NCI-H510A treated with DMSO at 0.1 percent for 48 hours (cell line): ENCODE measurements around the gene PPP2R5B.

Experiments
- DNase-seq: peaks from one replicate; lab custom pipeline; 2025; lab: John Stamatoyannopoulos, UW

The PPP2R5B gene

GRCh38 chr11:64930340-64930739, 5.9 kb downstream of the PPP2R5B start:
- no peak for DNase-seq

GRCh38 chr11:64931290-64931689, 6.8 kb downstream of the PPP2R5B start:
- DNase-seq = no peak

- no peak for DNase-seq
Observed at GRCh38 chr11:64932324-64932723, 7.8 kb downstream of the PPP2R5B start.

DNA sequence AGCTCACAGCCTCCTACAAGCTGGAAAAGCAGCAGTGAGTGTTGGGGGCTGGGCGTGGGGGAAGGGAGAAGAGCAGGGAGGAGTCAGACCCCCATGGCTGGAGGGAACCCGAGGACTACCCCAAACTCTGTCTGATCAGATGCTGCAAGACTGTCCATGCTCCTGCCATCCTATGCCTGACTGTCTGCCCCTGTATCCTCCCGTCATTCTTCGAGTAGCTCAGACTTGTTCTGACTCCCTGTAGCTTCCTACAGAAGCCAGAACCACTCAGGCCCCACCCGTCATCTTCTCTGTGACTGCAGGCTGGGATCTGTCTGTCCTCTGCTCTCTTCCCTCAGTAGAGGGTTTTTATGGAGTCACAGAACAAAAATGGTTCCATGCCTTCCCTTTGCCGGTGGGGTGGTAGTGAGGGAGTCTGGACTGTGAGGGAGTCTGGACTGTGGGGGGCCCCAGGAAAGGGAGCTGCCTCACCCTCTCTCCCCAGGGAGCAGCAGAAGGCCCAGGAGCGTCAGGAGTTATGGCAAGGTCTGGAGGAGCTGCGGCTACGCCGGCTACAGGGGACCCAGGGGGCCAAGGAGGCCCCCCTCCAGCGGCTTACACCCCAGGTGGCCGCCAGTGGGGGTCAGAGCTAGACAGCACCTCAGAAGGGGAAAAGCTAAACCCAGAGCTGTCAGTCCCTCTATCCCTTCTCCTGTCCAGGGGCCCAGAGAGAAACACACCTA, 8.9 kb downstream of the PPP2R5B start:
- no peak for DNase-seq

DNA sequence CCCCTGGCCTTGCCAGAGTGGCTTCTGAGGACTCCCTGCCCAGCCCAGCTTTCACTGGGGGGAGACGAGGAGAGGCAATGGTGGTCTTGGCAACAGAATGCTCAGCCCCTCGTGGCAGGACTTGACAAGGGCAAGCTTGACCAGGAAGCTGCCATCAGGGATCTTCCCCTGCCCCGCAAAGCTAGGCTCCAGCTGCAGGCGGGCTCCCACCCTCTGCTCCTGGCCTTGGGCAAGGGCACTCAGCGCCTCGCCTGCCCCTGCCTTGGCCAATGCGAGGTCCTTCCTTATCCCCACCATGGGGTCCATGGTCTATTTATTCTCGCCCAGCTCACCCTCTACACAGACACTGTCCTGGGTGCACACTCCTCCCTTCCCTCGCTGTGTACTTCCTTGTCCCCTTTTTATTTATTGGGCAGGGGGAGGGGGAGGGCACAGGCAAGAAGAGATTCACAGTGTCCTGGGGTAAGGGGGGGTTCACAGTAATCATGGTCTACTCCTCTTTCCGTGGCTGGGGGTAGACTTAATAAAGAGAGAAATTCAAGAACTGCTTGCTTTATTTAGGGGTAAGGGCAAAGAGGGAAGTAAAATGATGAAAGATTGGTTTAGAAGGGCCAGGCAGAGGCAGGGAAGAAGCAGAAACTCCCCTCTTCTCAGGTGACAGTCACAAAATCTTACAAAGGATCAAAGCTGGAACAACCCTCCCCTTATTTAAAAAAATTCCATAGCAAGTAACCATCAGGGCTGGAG, 9.6 kb downstream of the PPP2R5B start:
- no peak for DNase-seq

- no peak for DNase-seq
Observed at GRCh38 chr11:64934682-64935358, 10.3 kb downstream of the PPP2R5B start.

- peak; percentile 57 for DNase-seq
Observed at GRCh38 chr11:64935359-64936081, 11.0 kb downstream of the PPP2R5B start, which contains the start of gene GPHA2. TSS of gene GPHA2 (minus strand) at chr11:64935893. CDS start at chr11:64935460, 433 bp downstream.

- no peak for DNase-seq
Observed at GRCh38 chr11:64936539-64936938, 12.1 kb downstream of the PPP2R5B start.

DNA sequence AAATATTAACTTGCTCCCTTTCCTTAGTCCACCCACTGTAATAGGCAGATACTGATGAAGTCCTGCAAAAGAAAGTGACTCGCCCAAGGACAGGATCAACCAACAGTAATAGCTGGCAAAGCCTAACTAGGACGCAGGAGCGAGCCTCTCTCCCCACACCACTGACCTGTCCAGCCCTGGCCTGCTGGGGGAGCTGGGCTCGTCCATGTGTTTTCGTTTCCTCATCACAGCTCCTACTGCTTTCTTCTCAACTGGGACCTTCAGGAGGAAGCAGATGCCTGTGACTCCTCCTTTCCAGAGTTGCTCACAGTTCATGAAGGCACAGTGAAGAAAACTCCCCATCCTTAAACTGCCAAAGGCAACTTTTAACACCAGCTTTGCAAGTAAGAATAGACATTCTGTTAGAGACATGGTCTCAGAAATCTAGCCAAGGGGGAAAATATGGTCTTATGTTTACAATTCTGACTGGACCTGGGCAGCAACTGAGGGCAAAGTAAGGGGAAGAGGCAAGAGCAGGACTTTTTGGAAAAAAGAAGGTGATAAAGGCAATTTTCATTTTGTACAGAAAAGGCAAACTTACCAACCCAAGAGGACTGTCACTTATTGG, 22.8 kb downstream of the PPP2R5B start:
- DNase-seq = no peak

- no peak for DNase-seq
Observed at GRCh38 chr11:64951529-64951928, 27.0 kb downstream of the PPP2R5B start.

DNA sequence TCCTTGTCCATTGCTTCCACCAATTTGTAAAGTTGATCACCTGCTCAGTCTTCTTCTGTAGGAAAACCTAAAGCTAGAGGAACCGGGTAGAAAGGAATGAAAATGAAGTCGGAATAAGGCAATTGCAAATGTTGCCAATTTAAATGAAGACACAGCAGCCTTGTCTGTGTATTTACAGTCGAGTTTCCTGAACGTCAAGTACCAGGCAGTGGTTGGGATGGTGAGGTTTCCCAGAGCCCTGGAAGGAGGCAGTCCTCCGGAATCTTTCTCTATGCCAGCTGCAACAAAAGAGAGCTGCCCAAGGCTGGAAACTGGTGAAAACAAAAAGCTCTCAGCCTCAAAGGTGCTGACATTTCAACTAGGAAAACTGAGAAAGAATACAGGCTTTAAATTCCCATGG, 29.7 kb downstream of the PPP2R5B start:
- DNase-seq = no peak

DNA sequence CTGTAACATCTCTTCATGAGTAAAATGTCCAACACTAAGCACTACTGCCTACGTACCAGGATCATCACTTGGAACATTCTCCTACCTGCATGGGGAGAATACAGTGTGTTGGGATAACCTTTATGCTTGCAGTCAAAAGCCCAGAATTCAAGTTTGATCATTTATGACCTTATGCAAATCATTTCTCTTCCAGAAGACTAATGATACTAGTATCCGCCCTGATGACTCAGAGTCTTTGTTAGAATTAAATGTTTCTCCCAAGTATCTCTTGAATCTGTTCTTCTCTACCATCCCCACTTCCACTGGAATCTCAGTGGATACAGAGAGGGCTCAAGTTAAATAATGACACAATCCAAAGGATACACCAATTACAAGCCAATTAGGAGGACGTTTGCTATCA, 35.0 kb downstream of the PPP2R5B start:
- no peak for DNase-seq

DNA sequence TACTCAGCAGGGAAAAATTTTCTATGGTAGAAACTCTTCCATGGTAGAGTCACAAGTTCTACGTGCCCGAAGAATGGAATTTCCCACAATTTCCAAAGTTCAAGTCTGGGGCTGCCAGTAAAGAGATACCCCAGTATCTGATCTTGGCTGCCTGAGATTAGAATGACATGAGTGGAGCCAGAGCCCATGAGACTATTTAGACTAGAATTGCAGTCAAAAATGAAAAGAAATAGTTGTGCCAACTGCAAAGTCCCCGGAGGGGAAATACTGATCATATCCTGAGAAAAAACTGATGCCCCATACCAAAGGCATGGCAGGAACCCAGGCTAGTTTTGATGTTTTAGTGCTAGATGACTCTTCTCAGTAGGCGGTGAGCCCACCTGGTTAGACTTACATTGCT, 36.2 kb downstream of the PPP2R5B start:
- DNase-seq = no peak

DNA sequence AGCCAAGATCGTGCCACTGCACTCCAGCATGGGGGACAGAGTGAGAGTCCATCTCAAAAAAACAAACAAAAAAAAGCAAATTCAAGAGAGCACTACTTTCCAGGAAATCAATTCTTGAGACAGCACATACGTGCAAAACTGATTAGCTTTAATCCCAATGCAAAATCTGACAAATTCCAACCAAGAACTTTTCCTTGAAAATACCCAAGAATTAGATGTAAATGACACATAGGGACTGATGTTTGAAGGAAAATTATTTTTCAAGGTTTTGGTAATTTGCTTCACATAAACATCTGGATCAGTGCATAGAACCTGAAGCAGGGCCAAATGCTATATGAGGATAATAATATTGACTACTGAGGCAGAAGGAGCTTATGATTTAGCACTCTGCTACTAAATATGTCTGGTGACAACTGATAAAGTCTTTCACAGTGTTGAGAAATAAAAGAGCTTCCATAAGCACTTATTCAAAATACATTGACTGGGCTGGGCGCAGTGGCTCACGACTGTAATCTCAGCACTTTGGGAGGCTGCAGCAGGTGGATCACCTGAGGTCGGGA, 38.7 kb downstream of the PPP2R5B start:
- no peak for DNase-seq

DNA sequence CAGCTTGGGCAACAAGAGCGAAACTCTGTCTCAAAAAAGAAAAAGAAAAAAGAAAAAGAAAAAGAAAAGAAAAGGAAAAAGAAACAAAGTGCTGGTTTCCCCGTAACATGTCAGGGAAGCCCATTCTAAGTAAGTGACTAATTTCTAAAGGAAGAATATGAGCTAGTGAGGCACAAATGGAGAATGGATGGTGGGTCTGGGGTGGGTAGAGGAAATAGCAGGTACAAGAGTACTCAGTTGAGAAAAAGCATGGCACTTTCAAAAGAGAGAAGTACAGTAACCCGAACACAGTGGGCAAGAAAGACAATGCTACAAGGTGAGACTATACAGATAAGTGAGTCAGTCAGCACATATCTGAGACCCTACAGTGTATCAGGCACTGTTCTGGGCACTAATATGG, 42.9 kb downstream of the PPP2R5B start:
- DNase-seq = no peak

DNA sequence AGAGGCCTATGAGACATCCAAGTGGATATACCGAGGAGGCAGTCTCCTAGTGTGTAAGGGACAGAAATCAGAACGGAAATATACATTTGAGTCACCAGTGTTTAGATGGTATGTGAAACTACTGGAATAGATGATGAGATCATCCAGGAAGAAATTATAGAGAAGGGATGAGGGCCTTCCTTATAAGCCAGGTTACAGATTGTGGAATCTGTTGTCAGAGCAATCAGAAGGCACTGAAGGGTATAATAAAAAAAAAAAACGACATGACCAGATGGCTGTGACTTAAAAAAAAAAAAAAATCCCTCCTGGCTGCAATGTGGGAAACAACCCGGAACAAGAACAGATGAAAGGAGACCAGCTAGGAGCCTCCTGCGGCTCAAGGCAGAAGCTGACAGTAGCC, 44.7 kb downstream of the PPP2R5B start:
- DNase-seq = no peak

GRCh38 chr11:64970731-64971151, 46.3 kb downstream of the PPP2R5B start:
- DNase-seq = no peak

GRCh38 chr11:64971421-64972233, 47.1 kb downstream of the PPP2R5B start, which contains the start of gene MAJIN:
TSS of gene MAJIN (minus strand) at chr11:64972108. CDS start at chr11:64959405, 12,703 bp downstream.
- DNase-seq = peak; percentile 24

GRCh38 chr11:64974124-64974523, 49.6 kb downstream of the PPP2R5B start:
- no peak for DNase-seq

GRCh38 chr11:64976651-64977050, 52.2 kb downstream of the PPP2R5B start:
- no peak for DNase-seq
